A549 (cell line): Measurements from ENCODE around the gene SMIM10L2A. TPM values are rescaled to one million over a fixed set of nuclear protein-coding genes. Genes with fewer than 3 reads are reported as not detected.

ENCODE experiments used
- ATAC-seq, 2 experiments: fragments of 200-7000 bp in 1 of 2; fragments of >200 bp in 1 of 2; cut with Nextera tagmentation in 1 of 2; cut with Tn5 transposase in 1 of 2; 3 replicates each; pipeline versions ENCODE4 v1.8.0 to v1.9.1; 2018 to 2020; ENCODE audit warnings: mild to moderate bottlenecking in 1 of 2, moderate library complexity in 1 of 2
- CTCF ChIA-PET: fragments of 300-600 bp; sonication (Branson Sonifier 250); formaldehyde crosslinking; extraction: SDS; loops from one replicate; lab custom pipeline; 2021; ENCODE audit warnings: antibody characterized with exemption, inconsistent platforms; lab: Yijun Ruan, JAX
- POLR2A ChIA-PET: fragments of 350-600 bp; formaldehyde crosslinking; extraction: SDS; loops from one replicate; lab custom pipeline; 2021; ENCODE audit warnings: antibody characterized with exemption, inconsistent platforms; lab: Yijun Ruan, JAX
- DNase-seq, 2 experiments: peaks; one replicate each; pipeline versions ENCODE4 v3.0.0 to v3.0.0-alpha.2; 2011 to 2016; ENCODE audit warnings: low read depth in 1 of 2, low spot score in 1 of 2
- FAIRE-seq: peaks from 2 replicates; lab custom pipeline; 2011; peaks lifted over from hg19 to GRCh38; lab: Jason Lieb, UNC
- H3K27ac ChIP-seq, 2 experiments: fragments of >200 bp; sonication (Bioruptor Twin); formaldehyde crosslinking; 3 replicates each; pipeline ENCODE4 v1.5.1; 2016 to 2017
- H3K4me1 ChIP-seq: fragments of >200 bp; sonication (Bioruptor Twin); formaldehyde crosslinking; 3 replicates; pipeline ENCODE4 v1.6.1; 2016
- H3K4me2 ChIP-seq: fragments of >200 bp; sonication (Bioruptor Twin); formaldehyde crosslinking; 3 replicates; pipeline ENCODE4 v1.6.1; 2016
- H3K4me3 ChIP-seq: fragments of >200 bp; sonication (Bioruptor Twin); formaldehyde crosslinking; 3 replicates; pipeline ENCODE4 v1.5.1; 2016
- H3K9me3 ChIP-seq: fragments of >200 bp; sonication (Bioruptor Twin); formaldehyde crosslinking; 3 replicates; pipeline ENCODE4 v1.6.1; 2016
- BHLHE40 ChIP-seq: IDR thresholded peaks from 2 replicates; pipeline ENCODE4 v1.6.1; 2012; ENCODE audit warnings: low read depth, low read length, inconsistent platforms
- CTCF ChIP-seq: fragments of >200 bp; sonication (Bioruptor Twin); formaldehyde crosslinking; IDR thresholded peaks from 3 replicates; pipeline ENCODE4 v1.5.1; 2016
- FOSB ChIP-seq: fragments of 250-450 bp; sonication (Bioruptor Pico); IDR thresholded peaks from 2 replicates; pipeline ENCODE4 v1.5.0; 2020; ENCODE audit warnings: mild to moderate bottlenecking, moderate library complexity
- FOSL2 ChIP-seq, 2 experiments: fragments of 450-650 bp in 1 of 2; fragments of >200 bp in 1 of 2; sonication (Bioruptor Twin) in 1 of 2; formaldehyde crosslinking; IDR thresholded peaks; 2 replicates each; pipeline versions ENCODE4 v1.5.0 to v1.6.1; 2016 to 2020; ENCODE audit warnings: mild to moderate bottlenecking in 1 of 2, moderate library complexity in 1 of 2
- JUN ChIP-seq, 2 experiments: fragments of >200 bp; sonication (Bioruptor Twin); formaldehyde crosslinking; IDR thresholded peaks; 2 replicates in 1 of 2; 3 replicates in 1 of 2; pipeline ENCODE4 v1.6.1; 2016 to 2017
- KDM1A ChIP-seq: fragments of 200-600 bp; sonication (generic); IDR thresholded peaks from 2 replicates; pipeline ENCODE4 v1.6.1; 2016; ENCODE audit warnings: low read depth, mild to moderate bottlenecking
- MAFK ChIP-seq: fragments of 450-650 bp; IDR thresholded peaks from 2 replicates; pipeline ENCODE4 v1.6.1; 2014; ENCODE audit not compliant: partially characterized antibody
- MAZ ChIP-seq: fragments of 150-350 bp; IDR thresholded peaks from 2 replicates; pipeline ENCODE4 v1.6.1; 2014; ENCODE audit warnings: antibody characterized with exemption, low read depth, low read length, borderline replicate concordance
- PHF8 ChIP-seq: fragments of 200-600 bp; sonication (generic); IDR thresholded peaks from 2 replicates; pipeline ENCODE4 v1.6.1; 2016; ENCODE audit warnings: low read depth, mild to moderate bottlenecking, antibody characterized with exemption, moderate library complexity, borderline replicate concordance
- RARB ChIP-seq: fragments of 250-450 bp; sonication (Bioruptor Pico); IDR thresholded peaks from 2 replicates; pipeline ENCODE4 v1.8.0; 2021; ENCODE audit warnings: mild to moderate bottlenecking, moderate library complexity
- RCOR1 ChIP-seq: fragments of 150-350 bp; IDR thresholded peaks from 2 replicates; pipeline ENCODE4 v1.6.1; 2014; ENCODE audit warnings: antibody characterized with exemption, low read length, low read depth
- RNF2 ChIP-seq: fragments of 200-600 bp; sonication (generic); IDR thresholded peaks from 2 replicates; pipeline ENCODE4 v1.6.1; 2016; ENCODE audit warnings: low read depth, mild to moderate bottlenecking, antibody characterized with exemption, moderate library complexity, borderline replicate concordance
- TFCP2L1 ChIP-seq: fragments of 250-450 bp; sonication (Bioruptor Pico); IDR thresholded peaks from 2 replicates; pipeline ENCODE4 v1.5.0; 2021; ENCODE audit warnings: mild to moderate bottlenecking
- TP53 ChIP-seq: fragments of 250-450 bp; sonication (Bioruptor Pico); IDR thresholded peaks from 2 replicates; pipeline ENCODE4 v1.5.0; 2021; ENCODE audit warnings: mild to moderate bottlenecking, moderate library complexity
- USF2 ChIP-seq: fragments of 450-650 bp; IDR thresholded peaks from 2 replicates; pipeline ENCODE4 v1.6.1; 2014; ENCODE audit warnings: antibody characterized with exemption
- ZC3H11A ChIP-seq: fragments of 450-650 bp; IDR thresholded peaks from 2 replicates; pipeline ENCODE4 v1.6.1; 2014; ENCODE audit warnings: antibody characterized with exemption, mild to moderate bottlenecking
- ZNF302 ChIP-seq: fragments of 250-450 bp; sonication (Bioruptor Pico); IDR thresholded peaks from 2 replicates; pipeline ENCODE4 v1.9.0; 2021; ENCODE audit warnings: inconsistent platforms, mild to moderate bottlenecking, moderate library complexity
- ZSCAN20 ChIP-seq: fragments of 250-450 bp; sonication (Bioruptor Pico); IDR thresholded peaks from 2 replicates; pipeline ENCODE4 v1.8.0; 2022; ENCODE audit warnings: mild to moderate bottlenecking, moderate library complexity
- WGBS: methylation state at CpG from one replicate; pipeline ENCODE4 v1.1.6; 2017; ENCODE audit errors: missing lambda C conversion rate; 5-methylcytosine and 5-hydroxymethylcytosine counted together
- polyA minus RNA-seq: library from RNA; depleted of rRNA, polyadenylated mRNA; stranded (reverse); fragments of >200 nt; gene quantifications from 2 replicates; pipeline ENCODE4 v1.2.3, GENCODE V29; 2011; rRNA and poly(A)+ RNA removed
- polyA plus RNA-seq, 4 experiments: library from polyadenylated mRNA; depleted of rRNA in 3 of 4; stranded (reverse); fragments of >200 nt; fragmentation: RNase III in 1 of 4; extraction: RNeasy Plus Mini Kit Qiagen cat#74134 plus additional on column Dnase treatment in 1 of 4; gene quantifications; 2 replicates in 3 of 4; 3 replicates in 1 of 4; pipeline ENCODE4 v1.2.3, GENCODE V29; 2011 to 2017

SMIM10L2A gene
- 0.59 and 0.61 TPM in 2 replicates for polyA plus RNA-seq (2011; rRNA removed)
- 0.12 and 0.18 TPM in 2 replicates for polyA plus RNA-seq (2012; cell fraction: cytosol; rRNA removed)
- 0.34 and 0.38 TPM in 2 replicates for polyA plus RNA-seq (2012; cell fraction: nucleus; rRNA removed)
- 0.34 to 0.37 TPM (median 0.37 TPM) in 3 replicates for polyA plus RNA-seq (2017; fragmentation: RNase III; extraction: RNeasy Plus Mini Kit Qiagen cat#74134 plus additional on column Dnase treatment)
- 0.91 and 0.97 TPM in 2 replicates for polyA minus RNA-seq

- CTCF ChIA-PET, result no interaction called here
- peak within 1 kb of the TSS; percentile 61 to 75 for H3K27ac ChIP-seq
- DNase-seq (no peak), ATAC-seq (peak; percentile 80 to 81), FAIRE-seq (no peak)
- H3K9me3 ChIP-seq, result no peaks in the 10 kb centered on the region
- 52% methylated on average over 13 of the region's 100 CpGs for WGBS
- H3K4me1 ChIP-seq, result no peaks in the 10 kb centered on the region
- peak; percentile 29; the same call in 1 of the 2 replicates for TF ChIP-seq PHF8
- TF ChIP-seq JUN (IDR thresholded peaks at IDR 0.05), result no peak
- peak within 1 kb of the TSS; percentile 57 for H3K4me3 ChIP-seq
- POLR2A ChIA-PET, result interaction anchor here (0.6 kb wide), 1 partner anchor 544 kb away, joined by 5 read pairs; no protein-coding TSS in a partner anchor
- H3K4me2 ChIP-seq, result peak within 1 kb of the TSS; percentile 93
Measured at GRCh38 chrX:135421932-135422809, at the start of gene SMIM10L2A. Gene SMIM10L2A (plus strand): TSS chrX:135421944. CDS start chrX:135422132, 188 bp downstream.

GRCh38 chrX:135373357-135373756 is 48.4 kb upstream of the SMIM10L2A start:
- WGBS, result 60% methylated on average over 7 of the region's 7 CpGs
- H3K4me2 ChIP-seq, result no peak overlapping the region
- no peaks in the 10 kb centered on the region for H3K4me1 ChIP-seq
- TF ChIP-seq TFCP2L1 (no peak), CTCF (no peak), USF2 (no peak), TP53 (CRISPR knock-in tag) (no peak), FOSB (CRISPR knock-in tag) (no peak), MAFK (no peak), MAZ (no peak), RARB (no peak), ZC3H11A (no peak), KDM1A (no peak), RCOR1 (no peak), BHLHE40 (no peak)
- TF ChIP-seq, all 56 proteins: peak for 0
- 0 out of 3 replicates have a peak, but pooled peaks cover under 1% of the 10 kb centered on the region for H3K9me3 ChIP-seq
- DNase-seq (no peak), FAIRE-seq (peak; percentile 63), ATAC-seq (no peak)
- ChIA-PET CTCF (no interaction called here), POLR2A (no interaction called here)
- H3K27ac ChIP-seq, result no peak overlapping the region
- no peak overlapping the region for H3K4me3 ChIP-seq

- WGBS, result 68% methylated on average over 1 of the region's 1 CpG
- Histone ChIP-seq H3K4me1 (no peaks in the 10 kb centered on the region), H3K9me3 (no peaks in the 10 kb centered on the region), H3K4me3 (no peak overlapping the region), H3K27ac (no peak overlapping the region), H3K4me2 (no peak overlapping the region)
- no peak for DNase-seq
- FAIRE-seq, result no peak
- POLR2A ChIA-PET, result no interaction called here
- CTCF ChIA-PET, result no interaction called here
- TF ChIP-seq ZNF302 (CRISPR knock-in tag), result no peak
- TF ChIP-seq RNF2, result no peak
- TF ChIP-seq MAFK, result no peak
- TF ChIP-seq FOSL2 (IDR thresholded peaks at IDR 0.05), result no peak
- TF ChIP-seq FOSL2 (CRISPR knock-in tag; IDR thresholded peaks at IDR 0.05), result no peak
- no peak for TF ChIP-seq ZSCAN20
- ATAC-seq, result no peak
Measured at GRCh38 chrX:135382260-135382659, 39.5 kb upstream of the SMIM10L2A start.
